HEK293 (cell line): ENCODE measurements around the gene SP6.
A peak's percentile ranks its signal among the peaks of the same experiment; 100 is the strongest.

Source experiments
- CTCF ChIA-PET: fragments of 350-600 bp; formaldehyde crosslinking; extraction: SDS; loops from one replicate; lab custom pipeline; 2021; ENCODE audit warnings: antibody characterized with exemption; lab: Yijun Ruan, JAX
- POLR2A ChIA-PET: fragments of 300-600 bp; formaldehyde crosslinking; extraction: SDS; loops from one replicate; lab custom pipeline; 2020; ENCODE audit warnings: antibody characterized with exemption, inconsistent platforms; lab: Yijun Ruan, JAX
- H3K27ac ChIP-seq: fragments of 200-500 bp; sonication (Bioruptor generic); 2 replicates; pipeline ENCODE4 v1.5.1; 2014; ENCODE audit warnings: low read depth, low read length, control low read depth, inconsistent platforms; ENCODE audit errors: extremely low read depth
- H3K36me3 ChIP-seq, 2 experiments: fragments of 200-500 bp in 1 of 2; sonication (Bioruptor generic) in 1 of 2; 1 replicate in 1 of 2; 2 replicates in 1 of 2; pipeline ENCODE4 v1.5.1; 2014 to 2017; ENCODE audit warnings: inconsistent platforms in 2 of 2, low read length in 2 of 2; ENCODE audit not compliant: control insufficient read depth in 2 of 2, insufficient read depth in 1 of 2
- H3K4me1 ChIP-seq: fragments of 200-500 bp; sonication (Bioruptor generic); 2 replicates; pipeline ENCODE4 v1.5.1; 2014; ENCODE audit warnings: mild to moderate bottlenecking, low read length, inconsistent platforms; ENCODE audit not compliant: control insufficient read depth, insufficient read depth
- H3K4me3 ChIP-seq: 2 replicates; pipeline ENCODE4 v1.5.1; 2011; ENCODE audit warnings: low read depth, mild to moderate bottlenecking, control low read depth, low read length, moderate library complexity
- H3K9me3 ChIP-seq: fragments of 200-500 bp; sonication (Bioruptor generic); 2 replicates; pipeline ENCODE4 v1.5.1; 2014; ENCODE audit warnings: low read depth, low read length, inconsistent platforms; ENCODE audit not compliant: control insufficient read depth, insufficient read depth
- KLF1 ChIP-seq: fragments of 450-650 bp; formaldehyde crosslinking; IDR thresholded peaks from 2 replicates; pipeline ENCODE4 v1.5.1; 2016; ENCODE audit warnings: missing biosample characterization, missing genetic modification characterization
- KLF7 ChIP-seq: fragments of 450-650 bp; formaldehyde crosslinking; IDR thresholded peaks from 2 replicates; pipeline ENCODE4 v1.5.1; 2016; ENCODE audit warnings: missing biosample characterization, missing genetic modification characterization, borderline replicate concordance
- OSR2 ChIP-seq: fragments of 450-650 bp; formaldehyde crosslinking; IDR thresholded peaks from 2 replicates; pipeline ENCODE4 v1.5.1; 2016; ENCODE audit warnings: missing biosample characterization, missing genetic modification characterization
- RBAK ChIP-seq: fragments of 450-650 bp; formaldehyde crosslinking; IDR thresholded peaks from 2 replicates; pipeline ENCODE4 v1.5.1; 2016; ENCODE audit warnings: missing biosample characterization, missing genetic modification characterization
- SP2 ChIP-seq: fragments of 450-650 bp; formaldehyde crosslinking; IDR thresholded peaks from 2 replicates; pipeline ENCODE4 v1.5.1; 2016; ENCODE audit warnings: missing biosample characterization, missing genetic modification characterization
- SP3 ChIP-seq: fragments of 450-650 bp; formaldehyde crosslinking; IDR thresholded peaks from 2 replicates; pipeline ENCODE4 v1.5.1; 2016; ENCODE audit warnings: missing biosample characterization, missing genetic modification characterization
- SP7 ChIP-seq: fragments of 450-650 bp; formaldehyde crosslinking; IDR thresholded peaks from 2 replicates; pipeline ENCODE4 v1.5.1; 2016; ENCODE audit warnings: missing biosample characterization, missing genetic modification characterization
- TRIM28 ChIP-seq: IDR thresholded peaks from 2 replicates; pipeline ENCODE4 v1.6.1; 2011; ENCODE audit warnings: low read length, control low read depth, borderline replicate concordance
- WT1 ChIP-seq: fragments of 450-650 bp; formaldehyde crosslinking; IDR thresholded peaks from 2 replicates; pipeline ENCODE4 v1.5.1; 2016; ENCODE audit warnings: missing biosample characterization, missing genetic modification characterization
- YY2 ChIP-seq: fragments of 450-650 bp; formaldehyde crosslinking; IDR thresholded peaks from 2 replicates; pipeline ENCODE4 v1.5.1; 2016; ENCODE audit warnings: missing biosample characterization, missing genetic modification characterization
- ZBTB10 ChIP-seq: fragments of 450-650 bp; formaldehyde crosslinking; IDR thresholded peaks from 2 replicates; pipeline ENCODE4 v1.5.1; 2016; ENCODE audit warnings: missing biosample characterization, missing genetic modification characterization
- ZBTB17 ChIP-seq: fragments of 450-650 bp; formaldehyde crosslinking; IDR thresholded peaks from 2 replicates; pipeline ENCODE4 v1.5.1; 2016; ENCODE audit warnings: missing biosample characterization, missing genetic modification characterization
- ZBTB48 ChIP-seq: fragments of 450-650 bp; formaldehyde crosslinking; IDR thresholded peaks from 2 replicates; pipeline ENCODE4 v1.5.1; 2016; ENCODE audit warnings: missing biosample characterization, missing genetic modification characterization
- ZBTB8A ChIP-seq: fragments of 450-650 bp; formaldehyde crosslinking; IDR thresholded peaks from 2 replicates; pipeline ENCODE4 v1.5.1; 2016; ENCODE audit warnings: missing biosample characterization, missing genetic modification characterization
- ZEB2 ChIP-seq: fragments of 450-650 bp; formaldehyde crosslinking; IDR thresholded peaks from 2 replicates; pipeline ENCODE4 v1.5.1; 2016; ENCODE audit warnings: missing biosample characterization, missing genetic modification characterization
- ZFP37 ChIP-seq: fragments of 450-650 bp; formaldehyde crosslinking; IDR thresholded peaks from 2 replicates; pipeline ENCODE4 v1.5.1; 2016; ENCODE audit warnings: missing biosample characterization, missing genetic modification characterization
- ZNF366 ChIP-seq: fragments of 450-650 bp; formaldehyde crosslinking; conservative IDR thresholded peaks from 2 replicates; pipeline ENCODE4 v1.5.1; 2016; ENCODE audit warnings: missing biosample characterization, missing genetic modification characterization
- ZNF394 ChIP-seq: fragments of 450-650 bp; formaldehyde crosslinking; IDR thresholded peaks from 2 replicates; pipeline ENCODE4 v1.5.1; 2016; ENCODE audit warnings: missing biosample characterization, missing genetic modification characterization, mild to moderate bottlenecking, moderate library complexity, borderline replicate concordance
- ZNF513 ChIP-seq: fragments of 450-650 bp; IDR thresholded peaks from 2 replicates; pipeline ENCODE4 v1.5.1; 2018; ENCODE audit warnings: missing biosample characterization, missing genetic modification characterization
- ZNF518A ChIP-seq: fragments of 450-650 bp; formaldehyde crosslinking; conservative IDR thresholded peaks from 2 replicates; pipeline ENCODE4 v1.5.1; 2016; ENCODE audit warnings: low read depth, missing biosample characterization, missing genetic modification characterization
- ZNF600 ChIP-seq: fragments of 450-650 bp; formaldehyde crosslinking; IDR thresholded peaks from 2 replicates; pipeline ENCODE4 v1.5.1; 2016; ENCODE audit warnings: missing biosample characterization, missing genetic modification characterization
- ZNF629 ChIP-seq: fragments of 450-650 bp; formaldehyde crosslinking; IDR thresholded peaks from 2 replicates; pipeline ENCODE4 v1.5.1; 2017; ENCODE audit warnings: missing biosample characterization, missing genetic modification characterization
- ZNF658 ChIP-seq: fragments of 450-650 bp; formaldehyde crosslinking; IDR thresholded peaks from 2 replicates; pipeline ENCODE4; 2016; ENCODE audit warnings: missing biosample characterization, missing genetic modification characterization
- ZXDB ChIP-seq: fragments of 450-650 bp; formaldehyde crosslinking; IDR thresholded peaks from 2 replicates; pipeline ENCODE4 v1.5.1; 2016; ENCODE audit warnings: missing biosample characterization, missing genetic modification characterization

SP6 gene

GRCh38 chr17:47831934-47832327 lies 19.0 kb downstream of the SP6 start:
- peak overlapping the region; percentile 92 for H3K4me3 ChIP-seq
- peaks cover 7% of the 10 kb centered on the region; the same call in 1 of the 2 replicates for H3K4me1 ChIP-seq
- H3K36me3 ChIP-seq = peaks cover 11 to 41% of the 10 kb centered on the region in 2 experiments; a peak in 2 of 3 replicates
- CTCF ChIA-PET = interaction anchor here (0.5 to 2.6 kb wide), 6 partner anchors 9 to 183 kb away, joined by 3 to 21 read pairs (median 4); partner anchors contain the start of gene SCRN2
- TF ChIP-seq ZBTB48 (tag by site-specific recombination) = 0 out of 2 replicates have a peak, but pooled peaks have one; percentile 37
- no peak for TF ChIP-seq ZNF658 (tag by site-specific recombination)
- no peak for TF ChIP-seq ZFP37 (tag by site-specific recombination)
- TF ChIP-seq KLF7 (tag by site-specific recombination) = no peak
- POLR2A ChIA-PET = interaction anchor here (0.5 to 2.1 kb wide), 39 partner anchors 9 to 778 kb away, joined by 3 to 50 read pairs (median 3); partner anchors contain the start of genes CDK5RAP3, OSBPL7, PNPO and SCRN2
- H3K27ac ChIP-seq = no peak overlapping the region
- H3K9me3 ChIP-seq = no peaks in the 10 kb centered on the region

GRCh38 chr17:47831003-47831933 lies 19.7 kb downstream of the SP6 start, which contains the start of the genes LRRC46 and MRPL10:
TSS of gene LRRC46 (plus strand) at chr17:47831670. CDS start at chr17:47831990, 320 bp downstream.
TSS of gene MRPL10 (minus strand) at chr17:47831541. CDS start at chr17:47831511, 30 bp downstream.
- CTCF ChIA-PET = interaction anchor here (0.5 to 2.6 kb wide), 9 partner anchors 8 to 183 kb away, joined by 3 to 21 read pairs (median 5); partner anchors contain the start of gene SCRN2
- peaks cover 7% of the 10 kb centered on the region; the same call in 1 of the 2 replicates for H3K4me1 ChIP-seq
- peak within 1 kb of the TSS; percentile 21 for H3K27ac ChIP-seq
- peak; percentile 98 for TF ChIP-seq ZBTB17 (tag by site-specific recombination)
- 0 out of 2 replicates have a peak, but pooled peaks have one; percentile 20 for TF ChIP-seq ZBTB8A (tag by site-specific recombination)
- TF ChIP-seq YY2 (tag by site-specific recombination) = peak; percentile 95
- TF ChIP-seq SP7 (tag by site-specific recombination) = peak; percentile 86
- TF ChIP-seq WT1 (tag by site-specific recombination) = peak; percentile 39; the same call in 1 of the 2 replicates
- TF ChIP-seq ZEB2 (tag by site-specific recombination) = peak; percentile 75
- TF ChIP-seq RBAK (tag by site-specific recombination) = no peak
- peak; percentile 92 for TF ChIP-seq SP2 (tag by site-specific recombination)
- peak; percentile 73 for TF ChIP-seq ZNF600 (tag by site-specific recombination)
- peak; percentile 70 for TF ChIP-seq ZNF629 (tag by site-specific recombination)
- TF ChIP-seq ZFP37 (tag by site-specific recombination) = peak; percentile 57; the same call in 1 of the 2 replicates
- peak; percentile 98 for TF ChIP-seq ZXDB
- peak; percentile 41; the same call in 1 of the 2 replicates for TF ChIP-seq ZNF394
- peak; percentile 75 for TF ChIP-seq ZNF366 (tag by site-specific recombination)
- TF ChIP-seq SP3 (tag by site-specific recombination) = peak; percentile 79
- TF ChIP-seq ZNF513 = no peak
- TF ChIP-seq ZBTB10 (tag by site-specific recombination) = peak; percentile 96
- TF ChIP-seq ZNF518A (tag by site-specific recombination) = peak; percentile 78
- TF ChIP-seq TRIM28 = 0 out of 2 replicates have a peak, but pooled peaks have one; percentile 9
- TF ChIP-seq OSR2 (tag by site-specific recombination) = peak; percentile 32; the same call in 1 of the 2 replicates
- 0 out of 2 replicates have a peak, but pooled peaks have one; percentile 28 for TF ChIP-seq KLF1 (tag by site-specific recombination)

More at GRCh38 chr17:47831003-47831933, 19.7 kb downstream of the SP6 start, which contains the start of the genes LRRC46 and MRPL10:
- POLR2A ChIA-PET = interaction anchor here (0.5 to 2.1 kb wide), 39 partner anchors 9 to 779 kb away, joined by 3 to 50 read pairs (median 3); partner anchors contain the start of genes CDK5RAP3, OSBPL7, PNPO and SCRN2
- H3K9me3 ChIP-seq = no peaks in the 10 kb centered on the region
- peaks cover 12 to 41% of the 10 kb centered on the region in 2 experiments for H3K36me3 ChIP-seq
- H3K4me3 ChIP-seq = peak within 1 kb of the TSS; percentile 92
